GM19240 (cell line): ENCODE data around the gene CAPZB.

ENCODE experiments used
- DNase-seq: peaks from one replicate; pipeline ENCODE4 v3.0.0; 2011; ENCODE audit warnings: low spot score; ENCODE audit not compliant: insufficient read length

The CAPZB gene

DNA sequence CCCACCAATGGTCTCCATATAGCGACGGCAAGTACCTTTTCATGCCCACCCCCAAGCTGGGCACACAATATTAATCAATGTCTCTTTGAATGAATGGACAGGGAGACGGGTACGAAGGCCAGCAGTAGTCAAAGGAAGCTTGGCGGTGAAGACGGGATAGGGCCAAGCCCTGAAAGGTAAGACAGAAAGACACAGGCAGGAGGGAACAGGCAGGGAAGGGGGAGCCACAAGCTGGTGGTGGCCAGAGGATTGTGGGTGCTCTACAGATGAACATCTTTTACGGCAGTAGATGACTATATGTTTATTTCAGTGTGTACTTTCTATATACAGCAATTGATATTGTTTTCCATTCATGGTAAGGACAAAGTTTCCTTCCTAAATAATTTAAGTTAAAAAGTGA lies 16.3 kb downstream of the CAPZB start:
- no peak for DNase-seq

DNA sequence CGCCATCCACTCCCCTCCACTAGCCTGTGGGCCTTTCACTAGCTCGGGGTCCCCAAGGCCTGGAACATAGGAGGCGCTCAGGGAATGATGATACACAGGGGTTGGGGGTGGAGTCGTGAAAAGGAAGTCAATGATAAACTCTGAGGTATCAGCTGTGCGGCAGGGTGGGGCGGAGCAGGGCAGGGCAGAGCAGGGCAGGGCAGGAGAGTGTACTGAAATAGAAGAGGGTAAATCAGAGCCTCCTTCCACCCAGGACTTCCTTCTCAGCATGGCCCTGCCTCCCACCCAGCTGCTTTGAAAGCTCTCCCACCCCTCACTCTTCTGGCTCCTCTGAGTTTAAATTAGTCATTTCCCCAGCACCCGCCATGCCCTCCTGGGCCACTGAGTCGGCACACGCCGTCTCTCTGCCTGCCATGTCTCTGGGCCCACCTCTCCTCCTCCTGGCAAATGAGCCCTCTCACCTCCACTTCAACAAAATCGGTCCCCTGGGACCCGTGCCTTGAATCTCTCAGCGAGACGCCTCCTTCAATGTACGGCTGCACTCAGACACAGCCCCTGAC lies 16.9 kb downstream of the CAPZB start:
- no peak for DNase-seq

DNA sequence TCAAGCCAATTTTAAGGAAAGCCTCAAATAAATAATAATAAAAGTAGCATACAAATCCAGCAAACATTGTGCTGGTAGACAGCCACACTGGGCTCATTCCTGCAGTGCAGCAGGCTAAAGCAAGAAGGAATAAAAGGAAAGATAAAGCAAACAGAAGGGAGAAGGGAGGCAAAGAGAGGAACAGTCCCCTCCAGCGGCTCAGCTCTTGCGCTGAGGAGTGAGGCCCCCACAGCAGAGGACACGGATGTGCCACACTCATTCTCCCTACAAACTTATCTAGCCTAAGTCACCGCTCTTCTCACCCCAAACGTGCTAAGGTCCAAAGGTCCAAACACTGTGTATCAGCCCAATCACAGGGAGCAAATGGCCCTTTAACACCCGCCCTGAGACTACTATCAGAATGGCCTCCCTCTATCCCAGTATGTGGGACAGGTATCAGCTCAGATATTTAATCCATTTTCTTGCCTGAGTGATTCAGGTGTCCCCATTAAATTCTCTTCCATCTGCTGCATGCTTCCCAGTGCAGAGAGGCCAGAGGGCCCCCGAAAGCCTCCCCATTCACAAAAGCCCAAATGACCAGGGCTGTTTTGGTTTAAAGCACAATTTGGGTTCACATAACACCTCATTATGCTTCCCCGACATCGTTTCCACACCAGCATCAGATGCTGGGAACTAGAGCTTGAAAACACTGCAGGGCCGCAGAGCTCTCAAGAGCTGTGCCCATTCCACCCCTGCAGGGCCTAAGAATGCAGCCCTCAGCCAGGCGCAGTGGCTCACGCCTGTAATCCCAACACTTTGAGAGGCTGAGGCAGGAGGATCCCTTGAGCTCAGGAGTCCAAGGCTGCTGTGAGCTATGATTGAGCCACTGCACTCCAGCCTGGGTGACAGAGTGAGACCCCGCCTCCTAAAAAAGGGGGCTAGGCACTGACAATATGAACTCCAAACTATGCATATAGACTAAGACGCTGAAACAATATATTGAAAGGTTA lies 17.8 kb downstream of the CAPZB start:
- DNase-seq: no peak

DNA sequence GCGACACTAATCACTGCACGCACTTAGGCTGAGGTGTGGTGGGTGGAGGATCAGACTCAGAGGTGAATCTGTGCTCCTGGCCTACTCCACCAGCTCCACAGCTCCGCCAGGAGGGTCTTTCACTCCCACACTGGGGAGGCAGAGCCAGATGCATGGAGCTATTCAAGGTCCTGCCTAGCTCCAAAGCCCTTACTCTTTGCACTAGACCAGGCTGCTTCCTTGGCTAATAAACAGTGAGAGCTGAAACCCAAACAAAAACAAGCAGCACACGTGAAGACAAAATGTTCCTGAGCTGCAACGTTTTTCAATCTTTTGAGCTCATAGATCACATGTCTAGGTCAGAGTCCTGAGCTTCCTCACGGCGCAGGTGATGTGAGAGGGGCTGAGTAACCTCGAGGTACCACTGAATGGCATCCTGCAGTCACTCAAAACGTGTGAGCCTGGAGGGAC lies 19.2 kb downstream of the CAPZB start:
- no peak for DNase-seq

DNA sequence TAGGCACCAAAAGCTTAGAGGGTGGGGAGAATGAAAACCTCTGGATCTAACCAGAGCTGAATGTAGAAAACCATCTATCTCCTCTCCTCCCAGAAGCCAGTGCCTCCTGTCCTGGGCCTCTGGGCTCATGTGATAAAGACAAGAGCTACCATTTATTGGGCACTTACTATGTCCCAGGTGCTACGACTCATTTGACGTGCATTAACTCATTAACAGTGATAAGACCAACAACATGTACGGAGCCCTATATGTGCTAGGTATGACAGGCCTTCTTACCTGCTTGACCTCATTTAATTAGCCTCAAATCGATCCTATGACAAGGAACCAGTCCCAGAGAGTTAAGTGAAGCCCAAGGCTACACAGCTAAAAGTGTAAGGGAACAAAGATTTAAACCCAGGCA lies 19.7 kb downstream of the CAPZB start:
- DNase-seq: no peak

DNA sequence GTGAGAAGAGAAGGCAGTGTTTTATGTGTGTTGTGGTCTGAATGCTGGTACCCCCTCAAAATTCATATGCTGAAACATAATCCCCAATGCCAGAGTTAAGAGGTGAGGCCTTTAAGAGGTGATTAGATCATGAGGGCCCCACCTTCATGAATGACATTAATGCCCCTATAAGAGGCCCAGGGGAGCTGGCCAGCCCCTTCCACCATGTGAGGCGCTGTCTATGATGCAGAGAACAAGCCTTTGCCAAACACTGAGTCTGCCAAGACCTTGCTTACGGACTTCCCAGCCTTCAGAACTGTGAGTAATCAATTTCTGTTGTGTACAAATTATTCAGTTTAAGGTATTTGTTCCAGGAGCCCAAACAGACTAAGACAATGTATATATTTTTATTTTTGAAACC lies 20.2 kb downstream of the CAPZB start:
- no peak for DNase-seq

DNA sequence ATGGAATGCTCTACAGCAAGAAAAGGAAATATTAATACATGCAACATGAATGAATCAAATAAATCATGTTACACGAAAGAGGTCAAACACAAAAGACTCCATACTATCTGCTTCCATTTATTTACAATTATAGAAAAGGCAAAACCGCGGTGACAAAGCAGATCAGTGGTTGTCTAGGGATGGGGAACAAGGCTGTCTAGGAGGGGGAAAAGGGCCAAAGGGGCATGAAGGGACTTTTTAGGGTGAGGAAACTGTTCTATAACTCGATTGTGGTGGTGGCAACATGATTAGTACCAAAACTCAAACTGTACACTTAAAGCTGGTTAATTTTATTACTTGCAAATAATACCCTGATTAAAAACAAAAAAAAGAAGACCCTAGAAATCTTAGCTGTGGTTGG lies 20.6 kb downstream of the CAPZB start:
- DNase-seq: no peak

DNA sequence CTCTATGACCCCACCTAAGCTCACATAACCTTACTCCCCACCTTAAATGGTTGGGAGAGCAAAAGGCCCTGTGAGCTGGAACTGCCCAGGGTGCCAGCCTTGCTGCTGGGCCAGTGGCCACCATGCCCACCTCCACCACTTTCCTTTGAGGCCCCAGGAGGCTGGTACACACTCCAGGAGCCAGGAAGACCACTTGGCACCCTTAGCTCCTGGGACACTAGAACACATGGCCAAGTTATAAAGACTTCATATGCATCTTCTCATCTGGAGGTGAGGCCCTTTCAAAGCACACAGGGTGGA lies 21.9 kb downstream of the CAPZB start:
- DNase-seq: no peak

DNA sequence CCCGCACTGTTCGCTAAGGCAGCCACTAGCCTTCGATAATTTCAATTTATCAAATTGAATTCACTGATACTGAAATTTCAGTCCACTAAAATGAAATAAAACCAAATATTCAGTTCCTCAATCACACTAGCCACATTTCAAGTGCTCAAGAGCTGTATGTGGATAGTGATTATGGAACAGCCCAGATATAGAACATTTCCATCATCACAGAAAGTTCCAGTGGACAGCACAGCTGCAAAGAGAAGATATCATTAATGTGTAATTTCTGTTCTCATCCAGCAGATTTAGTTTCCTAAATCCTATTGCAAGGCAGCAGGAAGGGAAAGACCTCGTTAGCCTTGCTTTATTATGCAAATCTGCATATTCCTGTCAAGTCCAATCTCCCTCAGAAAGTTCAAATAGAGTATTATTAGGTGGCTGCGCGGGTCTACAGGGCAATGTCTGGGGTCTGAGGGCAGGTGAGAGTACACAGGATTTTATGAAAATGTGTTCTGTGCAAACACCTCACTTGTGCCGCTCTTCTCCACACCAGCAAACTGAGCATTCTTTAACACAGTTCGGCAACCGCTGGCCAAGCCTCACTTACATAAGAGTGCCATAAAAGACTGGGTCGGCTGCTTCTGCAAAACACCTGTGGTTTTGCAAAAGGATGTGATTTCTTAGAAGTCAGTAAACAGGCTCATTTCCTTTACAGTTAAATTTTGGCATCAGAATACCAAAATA lies 22.4 kb downstream of the CAPZB start:
- DNase-seq: no peak

DNA sequence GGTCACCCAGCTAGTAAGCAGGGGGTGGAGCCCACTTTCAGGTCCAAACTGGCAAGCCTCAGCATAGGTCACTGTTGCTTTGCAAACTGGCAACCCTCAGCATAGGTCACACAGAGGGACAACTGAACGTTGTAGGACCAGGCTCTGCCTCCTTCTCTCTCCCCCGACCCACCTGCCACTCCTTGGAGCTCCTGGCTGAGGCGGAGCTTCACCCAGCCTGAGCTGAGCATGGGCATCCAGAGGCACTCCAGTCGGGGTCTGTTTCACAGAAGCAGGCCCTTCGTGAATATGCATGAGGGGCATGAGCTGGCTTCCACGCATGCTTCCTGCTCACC lies 24.2 kb downstream of the CAPZB start:
- no peak for DNase-seq

DNA sequence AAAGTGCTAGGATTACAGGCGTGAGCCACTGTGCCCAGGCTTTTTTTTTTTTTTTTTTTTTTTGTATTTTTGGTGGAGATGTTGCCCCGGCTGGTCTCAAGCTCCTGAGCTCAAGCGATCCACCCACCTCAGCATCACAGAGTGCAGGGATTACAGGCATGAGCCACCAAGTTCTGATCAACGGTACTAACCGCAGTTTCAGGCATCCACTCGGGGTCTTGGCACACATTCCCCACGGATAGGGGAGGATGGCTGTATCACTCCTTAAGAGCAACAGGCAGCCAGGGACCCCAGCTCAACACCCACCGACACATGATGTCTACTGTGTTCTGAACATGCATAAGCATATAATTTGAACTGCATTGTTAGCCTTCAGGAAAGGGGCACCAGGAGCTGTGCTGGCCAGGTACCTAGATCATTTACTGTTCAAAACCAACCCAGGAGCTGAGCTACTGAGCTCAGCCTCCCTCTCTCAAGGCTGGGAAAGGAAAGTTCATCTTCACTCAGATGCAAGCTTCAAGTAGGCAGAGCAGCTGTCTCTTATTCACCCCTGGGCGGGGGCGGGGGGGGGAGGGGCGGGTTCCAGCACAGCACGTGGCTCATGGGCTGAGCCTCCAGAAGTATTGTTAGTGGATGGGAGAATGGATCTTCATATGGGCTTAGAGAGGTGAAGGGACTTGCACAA lies 24.7 kb downstream of the CAPZB start:
- no peak for DNase-seq

DNA sequence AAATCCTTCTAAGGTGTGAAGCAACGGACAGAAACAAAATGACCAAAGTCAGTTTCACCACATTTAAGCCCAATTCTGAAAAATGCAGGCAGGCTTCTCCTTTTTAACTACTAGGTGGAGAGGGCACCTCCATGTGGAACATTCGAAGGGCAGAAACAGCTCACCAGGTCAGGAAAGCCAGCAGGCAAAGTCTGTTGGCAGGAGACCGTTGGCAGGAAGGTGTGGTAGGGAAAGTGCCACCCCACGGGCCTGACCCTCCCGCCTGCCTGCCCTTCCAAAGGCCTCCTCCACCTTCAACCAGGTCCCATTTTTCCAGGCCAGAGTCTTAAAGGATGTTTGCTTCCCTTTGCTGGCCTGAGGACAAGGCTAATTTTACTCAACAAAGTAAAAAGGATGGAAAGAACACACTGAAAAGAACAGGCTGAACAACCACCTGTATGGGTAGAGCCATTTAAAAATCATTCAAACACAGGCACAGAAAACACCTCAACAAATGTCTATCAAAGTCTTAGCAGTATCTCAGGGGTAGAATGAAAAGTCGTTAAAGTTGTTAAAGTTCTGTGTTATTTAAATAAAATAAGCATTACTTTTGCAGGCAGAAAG lies 26.4 kb downstream of the CAPZB start:
- no peak for DNase-seq

DNA sequence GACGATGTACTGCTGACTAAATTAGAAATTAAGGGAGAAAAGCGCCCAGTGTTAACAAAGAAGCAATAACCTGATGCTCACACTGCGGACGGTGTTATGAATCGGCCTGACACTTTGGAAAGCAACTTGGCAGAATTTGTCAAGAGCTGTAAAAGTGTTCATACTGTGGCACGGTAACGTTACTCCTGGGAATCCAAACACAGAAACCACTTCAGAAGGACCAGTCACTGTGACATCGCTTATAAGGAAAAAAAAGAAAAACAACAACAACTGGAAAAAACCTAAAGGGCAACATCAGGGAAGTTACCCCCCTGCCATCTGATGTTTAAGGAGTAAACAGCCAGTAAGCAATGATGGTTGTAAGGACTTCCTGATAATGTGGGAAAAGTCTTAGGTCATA lies 27.7 kb downstream of the CAPZB start:
- no peak for DNase-seq

DNA sequence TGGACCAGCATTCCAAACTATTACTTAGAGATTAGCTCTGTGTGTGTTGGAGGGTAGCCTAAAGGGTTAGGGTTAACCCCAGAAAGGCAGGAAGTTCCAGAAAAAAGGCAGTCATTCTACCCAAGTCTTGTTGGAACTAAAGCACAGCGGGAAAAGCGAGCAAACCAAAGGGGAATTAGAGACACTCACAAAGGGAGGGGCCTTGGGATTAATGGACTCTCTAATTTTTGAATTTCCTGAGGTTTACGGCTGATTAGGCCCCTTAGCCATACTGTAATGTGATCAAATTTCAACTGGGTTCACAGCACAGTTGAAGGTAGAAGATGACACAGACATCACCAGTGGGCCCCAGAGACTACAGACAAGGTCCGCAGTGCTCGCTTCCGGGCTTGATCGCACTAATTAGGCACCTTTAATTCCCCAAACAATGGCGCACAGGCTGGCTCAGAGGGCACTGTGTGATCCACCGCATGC lies 28.3 kb downstream of the CAPZB start:
- no peak for DNase-seq

DNA sequence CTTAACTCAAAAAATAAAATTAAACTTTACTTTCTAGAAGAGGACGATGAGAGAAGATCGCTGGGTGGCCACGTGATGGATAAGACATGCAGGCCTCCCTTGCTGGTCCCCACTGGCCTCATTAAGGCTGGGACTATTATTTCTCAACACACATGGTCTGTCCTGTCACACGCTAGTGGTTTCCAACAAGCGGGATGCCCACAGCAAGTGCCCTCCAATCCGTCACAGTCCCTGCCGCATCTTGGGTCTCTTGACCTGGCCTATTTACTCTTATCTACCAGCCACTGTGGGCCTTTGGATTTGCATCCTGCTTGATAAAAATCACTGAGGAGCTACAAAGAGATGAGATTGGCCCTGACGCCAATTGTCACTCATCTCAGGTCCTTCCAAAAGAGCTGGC lies 30.0 kb downstream of the CAPZB start:
- DNase-seq: no peak

DNA sequence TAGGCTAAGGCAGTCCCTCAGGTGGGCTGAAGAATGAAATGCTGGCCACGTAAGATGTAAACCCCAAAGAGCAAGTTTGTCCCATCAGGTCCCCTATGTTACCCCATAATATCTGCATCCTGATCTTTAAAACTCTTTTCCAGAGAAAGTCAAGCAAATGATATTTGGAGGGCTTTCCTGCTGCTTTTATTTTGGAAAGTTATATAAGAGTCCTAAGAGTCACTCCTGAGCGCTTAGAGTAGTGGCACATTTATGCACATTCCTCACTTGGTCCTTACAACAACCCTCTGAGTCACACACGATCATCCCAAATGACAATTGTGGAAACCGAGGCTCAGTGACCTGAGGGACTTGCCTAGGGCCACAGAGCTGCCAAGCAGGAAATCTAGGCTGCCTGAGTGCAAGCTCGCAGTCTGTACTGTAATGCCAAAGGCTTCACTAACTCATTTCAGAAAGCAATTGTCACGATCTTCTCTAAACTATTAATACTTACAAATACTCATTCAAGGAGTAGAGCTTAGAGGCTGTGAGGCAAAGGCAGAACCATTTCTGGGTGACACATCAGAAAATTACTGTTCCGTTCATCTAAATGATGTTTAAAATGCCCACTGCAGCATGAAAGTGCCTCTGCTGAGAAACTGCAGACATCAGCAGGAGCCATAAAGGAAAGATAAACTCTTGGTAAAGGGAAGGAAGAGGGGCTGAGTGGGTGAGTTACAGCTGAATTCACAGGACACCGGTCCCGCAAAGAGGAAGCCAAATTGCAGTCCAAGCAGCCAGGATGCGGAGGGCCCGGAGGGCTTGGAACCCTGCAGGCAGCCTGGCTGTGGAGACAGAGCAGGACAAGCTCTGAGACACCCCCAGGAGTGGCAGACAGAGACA lies 30.8 kb downstream of the CAPZB start:
- DNase-seq: no peak

DNA sequence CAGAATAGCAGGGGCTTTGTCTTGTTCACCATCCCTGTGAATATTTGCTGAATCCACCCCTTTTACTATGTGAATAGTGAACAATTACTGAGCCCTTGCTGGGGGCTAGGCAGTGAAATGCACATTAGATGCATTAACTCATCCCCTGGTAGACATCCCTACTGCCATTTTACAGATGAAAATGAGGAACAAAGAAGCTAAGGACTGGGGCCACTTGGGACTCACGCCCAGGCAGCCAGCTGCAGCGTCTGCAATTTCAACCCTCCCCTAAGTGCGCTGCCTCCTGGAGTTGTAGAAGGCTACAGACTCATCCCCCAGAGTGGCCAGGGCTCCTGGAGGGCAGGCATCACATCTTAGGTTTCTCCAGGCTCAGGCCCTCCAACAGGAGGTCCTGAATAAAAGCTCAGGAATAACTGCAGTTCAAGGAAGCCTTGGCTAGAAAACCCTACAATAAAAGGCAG lies 31.6 kb downstream of the CAPZB start:
- no peak for DNase-seq

DNA sequence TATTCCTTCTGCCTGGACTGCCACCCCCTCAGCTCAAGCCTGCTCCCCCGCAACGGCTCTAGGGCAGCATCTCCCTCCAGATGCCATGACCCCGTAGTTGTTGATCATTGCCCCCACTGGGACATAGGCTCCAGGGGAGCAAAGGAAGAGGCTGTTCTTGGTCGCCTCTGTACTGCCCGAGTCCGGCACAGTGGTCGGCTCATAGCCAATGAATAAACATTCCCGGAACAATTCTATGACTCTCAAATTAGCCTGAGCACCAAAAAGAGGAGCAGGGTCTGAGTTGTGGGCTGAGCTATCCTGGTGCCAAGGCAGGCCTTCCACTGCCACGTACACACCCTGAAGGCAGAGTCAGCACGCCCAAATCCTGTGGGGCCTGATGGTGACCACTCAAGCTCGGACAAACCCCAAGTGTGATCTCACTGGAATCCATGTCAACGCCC lies 33.1 kb downstream of the CAPZB start:
- no peak for DNase-seq

DNA sequence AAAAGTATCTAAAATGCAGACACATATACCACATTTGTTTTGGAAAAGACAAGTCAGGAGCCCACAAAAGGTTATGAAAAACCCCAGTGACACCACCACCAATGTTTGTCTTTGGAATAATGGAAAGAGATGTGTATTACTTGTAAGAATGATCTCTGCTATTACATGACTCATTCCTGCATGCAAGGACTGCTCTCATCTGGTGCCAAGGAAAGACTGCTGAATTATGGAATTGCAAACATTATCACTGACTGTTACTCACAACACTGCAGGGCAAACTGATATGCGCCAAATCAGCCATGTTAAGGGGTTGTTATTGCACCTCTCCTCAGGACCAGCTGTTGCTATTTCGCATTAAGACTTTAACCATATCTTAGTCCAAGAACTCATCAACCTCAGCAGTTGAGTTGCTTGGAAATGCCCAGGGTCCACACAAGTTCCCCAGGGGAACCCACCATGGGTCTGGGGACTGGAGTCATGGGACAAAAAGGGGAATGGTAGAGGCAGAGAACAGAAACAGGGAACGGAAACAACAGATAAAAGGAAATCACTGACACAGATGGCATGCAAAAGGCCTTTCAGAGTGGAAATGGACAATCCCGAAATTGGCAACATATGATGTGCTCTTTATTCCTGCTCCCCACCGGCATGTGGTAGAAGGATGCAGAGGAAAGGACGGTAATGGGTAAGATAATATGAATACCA lies 34.4 kb downstream of the CAPZB start:
- DNase-seq: no peak
